Left ventricle myocardium inferior (tissue), 1 donor: ENCODE measurements around the gene CMIP. TPM values are rescaled to one million over a fixed set of nuclear protein-coding genes. Genes with fewer than 3 reads are reported as not detected.

Experiments
- DNase-seq: peaks from one replicate; pipeline ENCODE4 v3.0.0-alpha.2; 2020
- H3K27ac ChIP-seq: fragments of 200-600 bp; replicated peaks from 2 replicates; pipeline ENCODE4 v1.8.0; 2021
- H3K27me3 ChIP-seq: fragments of 200-600 bp; 2 replicates; pipeline ENCODE4 v1.8.0; 2021; ENCODE audit warnings: low read depth
- H3K36me3 ChIP-seq: fragments of 200-600 bp; 2 replicates; pipeline ENCODE4 v1.8.0; 2021
- H3K4me1 ChIP-seq: fragments of 200-600 bp; 2 replicates; pipeline ENCODE4 v1.8.0; 2021
- H3K4me3 ChIP-seq: fragments of 200-600 bp; 2 replicates; pipeline ENCODE4 v1.8.0; 2021; ENCODE audit warnings: mild to moderate bottlenecking, moderate library complexity
- H3K9me3 ChIP-seq: fragments of 200-600 bp; replicated peaks from 2 replicates; pipeline ENCODE4 v1.8.0; 2021
- CTCF ChIP-seq: fragments of 200-600 bp; IDR thresholded peaks from 2 replicates; pipeline ENCODE4 v1.8.0; 2021; ENCODE audit warnings: antibody characterized with exemption, mild to moderate bottlenecking, borderline replicate concordance
- intact Hi-C: fragments of 100-400 bp; cut with micrococcal nuclease; formaldehyde crosslinking; loops from one replicate; pipeline ENCODE4 v1.11.0; 2022
- total RNA-seq: library from RNA; stranded (reverse); fragmentation: NEBNext Ultra II Directional; extraction: Animal tissue kit (Norgen Biotek cat#: 25700); gene quantifications from one replicate; pipeline ENCODE4 v1.2.1, GENCODE V29; 2021
- donor health status: DM: no; HTN: yes; CAD: no; lungs with severe emphysema.

Gene CMIP
- total RNA-seq, 1 donor from 2014 or later: 11.2 TPM

GRCh38 chr16:81502396-81503070 is 57.9 kb downstream of the CMIP start:
- no peaks in the 10 kb centered on the region for H3K27me3 ChIP-seq
- DNase-seq: no peak
- TF ChIP-seq CTCF: no peak

GRCh38 chr16:81505011-81505661 is 60.5 kb downstream of the CMIP start:
- H3K4me1 ChIP-seq: peaks cover 30% of the 10 kb centered on the region

More at GRCh38 chr16:81502396-81503070, 57.9 kb downstream of the CMIP start:
- intact Hi-C loops: no loop called here
- peaks cover 51% of the 10 kb centered on the region for H3K4me1 ChIP-seq
- no peaks in the 10 kb centered on the region for H3K36me3 ChIP-seq
- H3K27ac ChIP-seq: peak overlapping the region; percentile 67
- no peak overlapping the region for H3K4me3 ChIP-seq
- no peaks in the 10 kb centered on the region for H3K9me3 ChIP-seq

GRCh38 chr16:81509404-81509803 is 64.8 kb downstream of the CMIP start:
- Histone ChIP-seq H3K4me3 (no peak overlapping the region), H3K27ac (no peak overlapping the region), H3K27me3 (no peaks in the 10 kb centered on the region), H3K36me3 (no peaks in the 10 kb centered on the region), H3K9me3 (no peaks in the 10 kb centered on the region), H3K4me1 (peaks cover 24% of the 10 kb centered on the region)
- no peak for DNase-seq
- no peak for TF ChIP-seq CTCF
- intact Hi-C loops: no loop called here

More at GRCh38 chr16:81505011-81505661, 60.5 kb downstream of the CMIP start:
- Histone ChIP-seq H3K27me3 (no peaks in the 10 kb centered on the region), H3K4me3 (no peak overlapping the region), H3K27ac (no peak overlapping the region), H3K9me3 (no peaks in the 10 kb centered on the region), H3K36me3 (no peaks in the 10 kb centered on the region)
- intact Hi-C loops: no loop called here
- DNase-seq: no peak
- TF ChIP-seq CTCF: no peak

GRCh38 chr16:81510016-81510415 is 65.4 kb downstream of the CMIP start:
- DNase-seq: no peak
- Histone ChIP-seq H3K9me3 (no peaks in the 10 kb centered on the region), H3K4me1 (peaks cover 30% of the 10 kb centered on the region), H3K4me3 (no peak overlapping the region), H3K36me3 (no peaks in the 10 kb centered on the region), H3K27ac (no peak overlapping the region), H3K27me3 (no peaks in the 10 kb centered on the region)
- TF ChIP-seq CTCF: no peak
- intact Hi-C loops: no loop called here

- Histone ChIP-seq H3K4me1 (peaks cover 39% of the 10 kb centered on the region), H3K9me3 (no peaks in the 10 kb centered on the region), H3K36me3 (no peaks in the 10 kb centered on the region), H3K4me3 (no peak overlapping the region), H3K27me3 (no peaks in the 10 kb centered on the region), H3K27ac (no peak overlapping the region)
- intact Hi-C loops: no loop called here
- no peak for TF ChIP-seq CTCF
- DNase-seq: no peak
These were observed 66.8 kb downstream of the CMIP start for GRCh38 chr16:81511371-81511770.
